ENCODE measurements around the gene ACADVL.
A peak's percentile ranks its signal among the peaks of the same experiment; 100 is the strongest.
"Not testable (repeated sequence)": the region's sequence is repeated elsewhere in the genome, so short reads cannot be mapped to it uniquely, and the experiment has no call there.

The ACADVL gene

DNA sequence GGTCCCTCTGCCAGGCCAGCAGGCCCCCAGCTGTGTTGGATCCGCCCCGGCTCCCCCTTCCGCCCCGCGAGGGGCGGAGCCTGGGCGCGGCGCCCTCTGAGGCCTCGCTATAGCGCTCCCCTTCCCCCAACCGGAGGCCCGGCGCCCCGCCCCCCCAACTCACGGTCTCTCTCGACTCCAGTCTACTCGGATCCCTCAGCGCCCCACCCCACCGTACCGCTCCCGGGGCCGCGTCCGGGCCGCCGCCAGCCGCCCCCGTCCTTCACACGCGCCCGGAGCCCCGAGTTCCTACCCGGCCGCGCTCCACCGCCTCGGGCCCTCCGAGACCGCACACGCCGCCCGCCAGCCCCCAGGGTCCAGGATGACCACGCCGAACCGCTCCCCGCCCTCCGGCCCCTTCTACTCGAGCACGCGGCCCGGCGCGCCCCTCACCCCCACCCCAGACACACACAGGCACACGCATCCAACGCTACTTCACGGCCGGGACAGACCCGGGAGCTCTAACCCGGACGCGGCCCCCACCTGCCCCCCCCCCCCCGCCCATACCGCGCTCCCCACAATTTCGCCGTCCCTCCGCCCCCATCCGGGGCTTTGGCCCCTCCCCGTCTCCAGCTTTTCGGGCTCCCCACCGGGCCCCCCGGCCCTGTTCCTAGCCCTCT, 18.2 kb downstream of the ACADVL start:
- peak overlapping the region; percentile 79 for H3K9ac ChIP-seq (ENCODE audit: low read length)
- H3K27ac ChIP-seq (ENCODE audit: low read depth, low read length), result peak overlapping the region; percentile 86; the same call in 1 of the 2 replicates
- H3K36me3 ChIP-seq (ENCODE audit: control insufficient read depth, insufficient read depth, low read length), result peaks cover 38% of the 10 kb centered on the region
- no peaks in the 10 kb centered on the region for H3K9me3 ChIP-seq (ENCODE audit: control insufficient read depth, insufficient read depth, low read depth, low read length)
- H3K4me3 ChIP-seq (ENCODE audit: low read depth, low read length), result peak overlapping the region; percentile 95
- H3K27me3 ChIP-seq (ENCODE audit: control insufficient read depth, insufficient read depth, low read length), result no peaks in the 10 kb centered on the region
- H3K4me1 ChIP-seq (ENCODE audit: control insufficient read depth, insufficient read depth, low read length), result peaks cover 13% of the 10 kb centered on the region; the same call in 1 of the 2 replicates

GRCh38 chr17:7238420-7239090, 18.8 kb downstream of the ACADVL start:
- Histone ChIP-seq H3K9me3 (ENCODE audit: control insufficient read depth, insufficient read depth, low read depth, low read length) (no peaks in the 10 kb centered on the region), H3K36me3 (ENCODE audit: control insufficient read depth, insufficient read depth, low read length) (peaks cover 38% of the 10 kb centered on the region), H3K4me3 (ENCODE audit: low read depth, low read length) (peak overlapping the region; percentile 95), H3K27ac (ENCODE audit: low read depth, low read length) (peak overlapping the region; percentile 90), H3K9ac (ENCODE audit: low read length) (peak overlapping the region; percentile 92), H3K27me3 (ENCODE audit: control insufficient read depth, insufficient read depth, low read length) (no peaks in the 10 kb centered on the region), H3K4me1 (ENCODE audit: control insufficient read depth, insufficient read depth, low read length) (peaks cover 15% of the 10 kb centered on the region)

DNA sequence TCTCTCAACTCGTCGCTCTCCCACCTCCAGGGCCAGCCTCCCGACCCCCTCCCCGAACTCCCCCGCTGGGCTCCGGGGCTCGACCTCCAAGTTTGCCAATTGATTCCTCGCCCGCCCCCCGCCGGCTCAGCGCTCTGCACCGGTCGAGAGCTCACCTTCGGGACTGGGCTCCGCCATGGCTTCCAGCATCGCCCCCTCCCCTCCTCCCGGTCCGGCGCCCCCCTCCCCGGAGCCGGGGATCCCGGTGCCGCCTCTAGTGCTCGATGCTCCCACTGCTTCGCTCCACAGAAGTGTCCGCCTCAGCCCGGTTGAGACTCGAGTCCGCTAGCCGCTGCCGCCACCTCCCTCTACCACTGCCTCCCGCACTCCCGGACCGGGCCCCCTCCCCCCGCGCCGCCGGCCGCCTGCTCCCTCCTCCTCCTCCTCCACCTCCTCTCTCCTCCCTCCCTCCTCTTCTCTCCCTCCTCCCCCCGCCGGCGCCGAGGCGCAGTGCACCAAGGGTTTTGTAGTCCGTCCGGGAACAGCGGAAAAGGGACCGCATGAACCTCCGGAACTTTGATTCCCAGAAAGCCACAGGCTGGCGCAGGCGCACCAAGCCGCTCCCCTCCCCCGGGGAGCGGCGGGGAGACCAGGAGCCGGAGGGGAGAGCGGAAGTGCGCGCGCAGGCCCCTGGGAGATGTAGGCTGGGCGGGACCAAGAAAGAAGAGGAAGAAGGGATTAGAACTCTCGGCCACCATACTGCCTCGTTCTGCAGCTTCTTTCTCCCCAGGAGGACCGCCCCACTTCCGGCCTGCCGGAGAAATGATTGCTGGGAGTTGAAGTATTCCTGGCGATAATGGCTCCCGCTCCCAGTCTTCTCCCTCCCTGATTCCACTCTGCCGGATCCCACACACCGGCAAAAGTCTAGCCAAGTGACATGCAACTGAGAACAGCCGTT, 19.6 kb downstream of the ACADVL start, which contains the start of gene PHF23:
Gene PHF23, minus strand, starts transcription at position 367 of the 937 bp plus-strand sequence. Its CDS starts 178 bp downstream, at position 189.
- Histone ChIP-seq H3K4me1 (ENCODE audit: control insufficient read depth, insufficient read depth, low read length) (peaks cover 15% of the 10 kb centered on the region), H3K4me3 (ENCODE audit: low read depth, low read length) (peak within 1 kb of the TSS; percentile 95), H3K9ac (ENCODE audit: low read length) (peak within 1 kb of the TSS; percentile 92), H3K27me3 (ENCODE audit: control insufficient read depth, insufficient read depth, low read length) (no peaks in the 10 kb centered on the region), H3K36me3 (ENCODE audit: control insufficient read depth, insufficient read depth, low read length) (peaks cover 46% of the 10 kb centered on the region), H3K9me3 (ENCODE audit: control insufficient read depth, insufficient read depth, low read depth, low read length) (no peaks in the 10 kb centered on the region), H3K27ac (ENCODE audit: low read depth, low read length) (peak within 1 kb of the TSS; percentile 90)

GRCh38 chr17:7240375-7240774, 20.6 kb downstream of the ACADVL start:
- Histone ChIP-seq H3K9me3 (ENCODE audit: control insufficient read depth, insufficient read depth, low read depth, low read length) (no peaks in the 10 kb centered on the region), H3K36me3 (ENCODE audit: control insufficient read depth, insufficient read depth, low read length) (peaks cover 44% of the 10 kb centered on the region), H3K27me3 (ENCODE audit: control insufficient read depth, insufficient read depth, low read length) (no peaks in the 10 kb centered on the region), H3K9ac (ENCODE audit: low read length) (no peak overlapping the region), H3K27ac (ENCODE audit: low read depth, low read length) (no peak overlapping the region), H3K4me3 (ENCODE audit: low read depth, low read length) (peak overlapping the region; percentile 75; the same call in 1 of the 2 replicates), H3K4me1 (ENCODE audit: control insufficient read depth, insufficient read depth, low read length) (peaks cover 15% of the 10 kb centered on the region)

GRCh38 chr17:7241090-7241733, 21.5 kb downstream of the ACADVL start:
- peak overlapping the region; percentile 75 for H3K4me3 ChIP-seq (ENCODE audit: low read depth, low read length)
- H3K4me1 ChIP-seq (ENCODE audit: control insufficient read depth, insufficient read depth, low read length), result peaks cover 15% of the 10 kb centered on the region
- H3K27ac ChIP-seq (ENCODE audit: low read depth, low read length), result no peak overlapping the region; the same call in 1 of the 2 replicates
- peaks cover 43% of the 10 kb centered on the region for H3K36me3 ChIP-seq (ENCODE audit: control insufficient read depth, insufficient read depth, low read length)
- no peaks in the 10 kb centered on the region for H3K9me3 ChIP-seq (ENCODE audit: control insufficient read depth, insufficient read depth, low read depth, low read length)
- no peaks in the 10 kb centered on the region for H3K27me3 ChIP-seq (ENCODE audit: control insufficient read depth, insufficient read depth, low read length)
- H3K9ac ChIP-seq (ENCODE audit: low read length), result peak overlapping the region; percentile 76

- H3K4me1 ChIP-seq (ENCODE audit: control insufficient read depth, insufficient read depth, low read length), result peaks cover 14% of the 10 kb centered on the region
- no peaks in the 10 kb centered on the region for H3K27me3 ChIP-seq (ENCODE audit: control insufficient read depth, insufficient read depth, low read length)
- H3K4me3 ChIP-seq (ENCODE audit: low read depth, low read length), result peak within 1 kb of the TSS; percentile 75
- H3K27ac ChIP-seq (ENCODE audit: low read depth, low read length), result peak within 1 kb of the TSS; percentile 79
- H3K36me3 ChIP-seq (ENCODE audit: control insufficient read depth, insufficient read depth, low read length), result peaks cover 43% of the 10 kb centered on the region
- H3K9ac ChIP-seq (ENCODE audit: low read length), result peak within 1 kb of the TSS; percentile 90
- H3K9me3 ChIP-seq (ENCODE audit: control insufficient read depth, insufficient read depth, low read depth, low read length), result no peaks in the 10 kb centered on the region
Observed at GRCh38 chr17:7241783-7242716, 22.3 kb downstream of the ACADVL start, which contains the start of gene GABARAP. TSS of gene GABARAP (minus strand) at chr17:7242449. CDS start at chr17:7242330, 119 bp downstream.

GRCh38 chr17:7242717-7243452, 23.1 kb downstream of the ACADVL start:
- H3K9me3 ChIP-seq (ENCODE audit: control insufficient read depth, insufficient read depth, low read depth, low read length), result no peaks in the 10 kb centered on the region
- peak overlapping the region; percentile 90 for H3K9ac ChIP-seq (ENCODE audit: low read length)
- peak overlapping the region; percentile 75 for H3K4me3 ChIP-seq (ENCODE audit: low read depth, low read length)
- H3K27me3 ChIP-seq (ENCODE audit: control insufficient read depth, insufficient read depth, low read length), result no peaks in the 10 kb centered on the region
- H3K4me1 ChIP-seq (ENCODE audit: control insufficient read depth, insufficient read depth, low read length), result peaks cover 9% of the 10 kb centered on the region
- H3K36me3 ChIP-seq (ENCODE audit: control insufficient read depth, insufficient read depth, low read length), result peaks cover 40% of the 10 kb centered on the region
- peak overlapping the region; percentile 79 for H3K27ac ChIP-seq (ENCODE audit: low read depth, low read length)

GRCh38 chr17:7243453-7243729, 23.7 kb downstream of the ACADVL start:
- no peak overlapping the region; the same call in 1 of the 2 replicates for H3K27ac ChIP-seq (ENCODE audit: low read depth, low read length)

GRCh38 chr17:7243838-7244237, 24.1 kb downstream of the ACADVL start:
- not testable (repeated sequence) for H3K27ac ChIP-seq (ENCODE audit: low read depth, low read length)

More at GRCh38 chr17:7243453-7243729, 23.7 kb downstream of the ACADVL start:
- peaks cover 40% of the 10 kb centered on the region for H3K36me3 ChIP-seq (ENCODE audit: control insufficient read depth, insufficient read depth, low read length)
- peak overlapping the region; percentile 75 for H3K4me3 ChIP-seq (ENCODE audit: low read depth, low read length)
- H3K4me1 ChIP-seq (ENCODE audit: control insufficient read depth, insufficient read depth, low read length), result peaks cover 9% of the 10 kb centered on the region
- no peaks in the 10 kb centered on the region for H3K27me3 ChIP-seq (ENCODE audit: control insufficient read depth, insufficient read depth, low read length)
- H3K9me3 ChIP-seq (ENCODE audit: control insufficient read depth, insufficient read depth, low read depth, low read length), result no peaks in the 10 kb centered on the region
- peak overlapping the region; percentile 79 for H3K9ac ChIP-seq (ENCODE audit: low read length)

More at GRCh38 chr17:7243838-7244237, 24.1 kb downstream of the ACADVL start:
- H3K27me3 ChIP-seq (ENCODE audit: control insufficient read depth, insufficient read depth, low read length); H3K4me3 ChIP-seq (ENCODE audit: low read depth, low read length); H3K4me1 ChIP-seq (ENCODE audit: control insufficient read depth, insufficient read depth, low read length); H3K9ac ChIP-seq (ENCODE audit: low read length); H3K9me3 ChIP-seq (ENCODE audit: control insufficient read depth, insufficient read depth, low read depth, low read length): not testable (repeated sequence)
- H3K36me3 ChIP-seq (ENCODE audit: control insufficient read depth, insufficient read depth, low read length), result peaks cover 40% of the 10 kb centered on the region
